ENCODE measurements around the gene TEX28.

GRCh38 chrX:154334496-154334895 lies 39.6 kb upstream of the TEX28 start:
- no peak for TF ChIP-seq POLR2A (IDR thresholded peaks at IDR 0.05)
- no peak for TF ChIP-seq CTCF (IDR thresholded peaks at IDR 0.05)
